Panc1 (cell line): Measurements from ENCODE around the gene HNRNPA2B1. TPM values are rescaled to one million over a fixed set of nuclear protein-coding genes. Genes with fewer than 3 reads are reported as not detected.
A peak's percentile ranks its signal among the peaks of the same experiment; 100 is the strongest.

Source experiments
- ATAC-seq: fragments of 200-7000 bp; cut with Tn5 transposase; 2 replicates; pipeline ENCODE4 v1.9.1; 2020; ENCODE audit warnings: mild to moderate bottlenecking, moderate library complexity
- BruUV-seq: library from RNA; stranded (reverse); fragments of 400-500 nt; replicated peaks from 2 replicates; lab custom pipeline; 2021; lab: Mats Ljungman, UMichigan
- CTCF ChIA-PET: fragments of 300-600 bp; sonication (Branson Sonifier 250); formaldehyde crosslinking; loops from one replicate; lab custom pipeline; 2022; ENCODE audit warnings: antibody characterized with exemption; lab: Charles Lee
- POLR2A ChIA-PET: fragments of 300-600 bp; sonication (Branson Sonifier 250); formaldehyde crosslinking; loops from one replicate; lab custom pipeline; 2022; ENCODE audit warnings: antibody characterized with exemption; lab: Charles Lee
- DNase-seq: peaks from one replicate; pipeline ENCODE4 v3.0.0-alpha.2; 2010; ENCODE audit warnings: low read depth, low spot score
- H3K27ac ChIP-seq: 2 replicates; pipeline ENCODE4 v1.5.1; 2011; ENCODE audit warnings: mild to moderate bottlenecking, low read length, inconsistent platforms
- H3K27me3 ChIP-seq: fragments of 200-500 bp; sonication (Bioruptor generic); 2 replicates; pipeline ENCODE4 v1.6.0; 2014; ENCODE audit warnings: low read length, inconsistent platforms; ENCODE audit not compliant: control insufficient read depth, insufficient read depth
- H3K36me3 ChIP-seq: fragments of 200-500 bp; sonication (Bioruptor generic); 2 replicates; pipeline ENCODE4 v1.5.1; 2014; ENCODE audit warnings: inconsistent platforms, mild to moderate bottlenecking, low read length, moderate library complexity; ENCODE audit not compliant: control insufficient read depth, insufficient read depth
- H3K4me1 ChIP-seq: 2 replicates; pipeline ENCODE4 v1.5.1; 2011; ENCODE audit warnings: inconsistent platforms, mild to moderate bottlenecking, low read length, moderate library complexity; ENCODE audit not compliant: control insufficient read depth, insufficient read depth
- H3K4me3 ChIP-seq, 2 experiments: 2 replicates each; pipeline ENCODE4 v1.5.1; 2011 to 2012; ENCODE audit warnings: low read depth in 2 of 2, low read length in 2 of 2, mild to moderate bottlenecking in 2 of 2, inconsistent platforms in 1 of 2, moderate library complexity in 1 of 2
- H3K9me3 ChIP-seq: fragments of 200-500 bp; sonication (Bioruptor generic); 2 replicates; pipeline ENCODE4 v1.5.1; 2014; ENCODE audit warnings: low read depth, mild to moderate bottlenecking, inconsistent platforms, low read length, moderate library complexity; ENCODE audit not compliant: control insufficient read depth, insufficient read depth
- CTCF ChIP-seq: fragments of 450-650 bp; IDR thresholded peaks from 2 replicates; pipeline ENCODE4 v1.5.1; 2017; ENCODE audit warnings: mild to moderate bottlenecking
- POLR2AphosphoS5 ChIP-seq: IDR thresholded peaks from 2 replicates; pipeline ENCODE4 v1.6.1; 2012; ENCODE audit warnings: mild to moderate bottlenecking, low read depth, low read length, moderate library complexity
- REST ChIP-seq, 2 experiments: IDR thresholded peaks; 2 replicates each; pipeline ENCODE4 v1.6.1; 2011 to 2012; ENCODE audit warnings: low read depth in 2 of 2, control low read depth in 1 of 2, low read length in 1 of 2, mild to moderate bottlenecking in 1 of 2, moderate library complexity in 1 of 2; ENCODE audit not compliant: insufficient read depth in 1 of 2
- SIN3A ChIP-seq: IDR thresholded peaks from 2 replicates; pipeline ENCODE4 v1.6.1; 2012; ENCODE audit warnings: low read depth, mild to moderate bottlenecking, low read length, moderate library complexity, borderline replicate concordance; ENCODE audit not compliant: insufficient read depth
- TCF7L2 ChIP-seq: IDR thresholded peaks from 2 replicates; pipeline ENCODE4 v1.6.1; 2011; ENCODE audit warnings: mild to moderate bottlenecking, low read depth, low read length, inconsistent platforms
- in situ Hi-C: cut with HindIII; loops from 2 replicates; pipeline ENCODE4 v1.10.0; 2016; ENCODE audit warnings: low sequenced_read_pairs, low pct_unique_long_range_greater_than_20kb
- intact Hi-C: fragments of 100-400 bp; cut with micrococcal nuclease; formaldehyde crosslinking; loops from one replicate; pipeline ENCODE4 v1.10.0; 2022; ENCODE audit not compliant: unreplicated experiment
- total RNA-seq: library from RNA; stranded (reverse); gene quantifications from one replicate; pipeline ENCODE4 v1.2.1, GENCODE V29; 2021; ENCODE audit not compliant: unreplicated experiment

The HNRNPA2B1 gene
- total RNA-seq, 1 experiment from 2014 or later, result 819 TPM

- DNase-seq (no peak), ATAC-seq (peak; percentile 75)
- BruUV-seq, result no TSS peak
- Histone ChIP-seq H3K4me3 (peak within 1 kb of the TSS; percentile 53 to 88), H3K36me3 (no peaks in the 10 kb centered on the region), H3K9me3 (no peaks in the 10 kb centered on the region), H3K4me1 (peaks cover 19% of the 10 kb centered on the region), H3K27ac (peak within 1 kb of the TSS; percentile 95), H3K27me3 (no peaks in the 10 kb centered on the region)
- in situ Hi-C loops (no loop called here), intact Hi-C loops (loop anchor here (5.0 to 10.0 kb wide), 2 partner anchors 60 to 257 kb away; no protein-coding TSS in a partner anchor)
- ChIA-PET CTCF (interaction anchor here (0.7 to 1.5 kb wide), 2 partner anchors 9 to 61 kb away, joined by 3 to 4 read pairs; no protein-coding TSS in a partner anchor), POLR2A (interaction anchor here (0.6 to 0.7 kb wide), 4 partner anchors 126 to 244 kb away, joined by 3 to 5 read pairs (median 4); no protein-coding TSS in a partner anchor)
- TF ChIP-seq CTCF, result peak; percentile 39; the same call in 1 of the 2 replicates
- peak; percentile 85; the same call in 1 of the 2 replicates for TF ChIP-seq SIN3A
- TF ChIP-seq TCF7L2, result no peak
- no peak for TF ChIP-seq REST (IDR thresholded peaks at IDR 0.05; ENCODE audit: insufficient read depth in 1 of 2, low read depth in 2 of 2, low read length in 1 of 2)
- TF ChIP-seq POLR2AphosphoS5, result peak; percentile 65; the same call in 1 of the 2 replicates
Observed at GRCh38 chr7:26151953-26152781, 48.4 kb downstream of the HNRNPA2B1 start, which contains the start of gene NFE2L3. Gene NFE2L3, plus strand, starts transcription at chr7:26152198. Its CDS starts 301 bp downstream, at chr7:26152499.

GRCh38 chr7:26151650-26151952 is 48.9 kb downstream of the HNRNPA2B1 start:
- Histone ChIP-seq H3K4me1 (peaks cover 16% of the 10 kb centered on the region; the same call in 1 of the 2 replicates), H3K27me3 (no peaks in the 10 kb centered on the region), H3K9me3 (no peaks in the 10 kb centered on the region), H3K4me3 (peak overlapping the region; percentile 53 to 88), H3K27ac (peak overlapping the region; percentile 83), H3K36me3 (no peaks in the 10 kb centered on the region)
- in situ Hi-C loops, result no loop called here
- DNase-seq, result no peak
- no peak for TF ChIP-seq SIN3A
- no peak for TF ChIP-seq CTCF
- no peak for TF ChIP-seq REST (IDR thresholded peaks at IDR 0.05; ENCODE audit: insufficient read depth in 1 of 2, low read depth in 2 of 2, low read length in 1 of 2)
- TF ChIP-seq TCF7L2, result no peak
- no peak for TF ChIP-seq POLR2AphosphoS5
- ATAC-seq, result no peak
- intact Hi-C loops, result loop anchor here (5.0 to 10.0 kb wide), 2 partner anchors 59 to 257 kb away; no protein-coding TSS in a partner anchor
- CTCF ChIA-PET, result interaction anchor here (0.7 to 1.5 kb wide), 2 partner anchors 8 to 61 kb away, joined by 3 to 4 read pairs; no protein-coding TSS in a partner anchor
- POLR2A ChIA-PET, result interaction anchor here (0.6 to 0.7 kb wide), 3 partner anchors 126 to 244 kb away, joined by 3 to 5 read pairs (median 4); no protein-coding TSS in a partner anchor
- no TSS peak for BruUV-seq
